ENCODE data around the gene METTL24.
"Not testable (repeated sequence)": the region's sequence is repeated elsewhere in the genome, so short reads cannot be mapped to it uniquely, and the experiment has no call there.

The METTL24 gene

GRCh38 chr6:110277100-110277665 lies 81.0 kb downstream of the METTL24 start:
- Histone ChIP-seq H3K4me1 (ENCODE audit: insufficient read depth, low read length, poor library complexity, severe bottlenecking) (no peaks in the 10 kb centered on the region), H3F3A (ENCODE audit: low read depth) (no peaks in the 10 kb centered on the region), H3K36me3 (ENCODE audit: insufficient read depth, low read length) (no peaks in the 10 kb centered on the region), H3K4me3 (ENCODE audit: low read length, poor library complexity, severe bottlenecking) (no peak overlapping the region), H4K20me1 (ENCODE audit: insufficient read depth, low read length, poor library complexity, severe bottlenecking) (no peaks in the 10 kb centered on the region), H3K4me2 (ENCODE audit: low read depth, low read length, poor library complexity, severe bottlenecking) (no peak overlapping the region), H3K9me3 (ENCODE audit: insufficient read depth, low read depth, low read length) (peaks cover 7% of the 10 kb centered on the region), H3K27me3 (ENCODE audit: insufficient read depth, low read length, poor library complexity, severe bottlenecking) (no peaks in the 10 kb centered on the region), H3K9ac (ENCODE audit: low read depth, low read length, poor library complexity, severe bottlenecking) (no peak overlapping the region), H3K9me2 (replicated peaks; ENCODE audit: low read depth, low read length) (no peaks in the 10 kb centered on the region), H3K79me2 (ENCODE audit: insufficient read depth, low read length) (no peaks in the 10 kb centered on the region), H2AFZ (ENCODE audit: low read length) (no peak overlapping the region)
- TF ChIP-seq EZH2phosphoT487 (IDR thresholded peaks at IDR 0.05; ENCODE audit: borderline replicate concordance) (no peak), CTCF (conservative IDR thresholded peaks at IDR 0.05; ENCODE audit: low read length) (no peak)

- not testable (repeated sequence) for H3K36me3 ChIP-seq (ENCODE audit: insufficient read depth, low read length); H3K9me3 ChIP-seq (ENCODE audit: insufficient read depth, low read depth, low read length); H3K4me2 ChIP-seq (ENCODE audit: low read depth, low read length, poor library complexity, severe bottlenecking); H3K9me2 ChIP-seq (replicated peaks; ENCODE audit: low read depth, low read length); H3K9ac ChIP-seq (ENCODE audit: low read depth, low read length, poor library complexity, severe bottlenecking); H4K20me1 ChIP-seq (ENCODE audit: insufficient read depth, low read length, poor library complexity, severe bottlenecking); H3K27me3 ChIP-seq (ENCODE audit: insufficient read depth, low read length, poor library complexity, severe bottlenecking); H3K4me1 ChIP-seq (ENCODE audit: insufficient read depth, low read length, poor library complexity, severe bottlenecking); H3K79me2 ChIP-seq (ENCODE audit: insufficient read depth, low read length); H3K4me3 ChIP-seq (ENCODE audit: low read length, poor library complexity, severe bottlenecking); H3F3A ChIP-seq (ENCODE audit: low read depth); H2AFZ ChIP-seq (ENCODE audit: low read length)
Observed at GRCh38 chr6:110272781-110273180, 85.4 kb downstream of the METTL24 start.

- no peaks in the 10 kb centered on the region for H3K27me3 ChIP-seq (ENCODE audit: insufficient read depth, low read length, poor library complexity, severe bottlenecking)
- H3F3A ChIP-seq (ENCODE audit: low read depth), result no peaks in the 10 kb centered on the region
- no peaks in the 10 kb centered on the region for H3K9me2 ChIP-seq (replicated peaks; ENCODE audit: low read depth, low read length)
- no peak overlapping the region for H3K4me3 ChIP-seq (ENCODE audit: low read length, poor library complexity, severe bottlenecking)
- H2AFZ ChIP-seq (ENCODE audit: low read length), result no peak overlapping the region
- no peak for TF ChIP-seq CTCF (conservative IDR thresholded peaks at IDR 0.05; ENCODE audit: low read length)
- TF ChIP-seq EZH2phosphoT487 (IDR thresholded peaks at IDR 0.05; ENCODE audit: borderline replicate concordance), result no peak
- no peaks in the 10 kb centered on the region for H3K4me1 ChIP-seq (ENCODE audit: insufficient read depth, low read length, poor library complexity, severe bottlenecking)
- H3K36me3 ChIP-seq (ENCODE audit: insufficient read depth, low read length), result no peaks in the 10 kb centered on the region
- no peaks in the 10 kb centered on the region for H4K20me1 ChIP-seq (ENCODE audit: insufficient read depth, low read length, poor library complexity, severe bottlenecking)
- H3K9ac ChIP-seq (ENCODE audit: low read depth, low read length, poor library complexity, severe bottlenecking), result no peak overlapping the region
- no peaks in the 10 kb centered on the region for H3K9me3 ChIP-seq (ENCODE audit: insufficient read depth, low read depth, low read length)
- no peaks in the 10 kb centered on the region for H3K79me2 ChIP-seq (ENCODE audit: insufficient read depth, low read length)
- no peak overlapping the region for H3K4me2 ChIP-seq (ENCODE audit: low read depth, low read length, poor library complexity, severe bottlenecking)
Observed at GRCh38 chr6:110271732-110272022, 86.5 kb downstream of the METTL24 start.

GRCh38 chr6:110270165-110270564 lies 88.0 kb downstream of the METTL24 start:
- Histone ChIP-seq H3K27me3 (ENCODE audit: insufficient read depth, low read length, poor library complexity, severe bottlenecking) (no peaks in the 10 kb centered on the region), H3K4me2 (ENCODE audit: low read depth, low read length, poor library complexity, severe bottlenecking) (no peak overlapping the region), H3K79me2 (ENCODE audit: insufficient read depth, low read length) (no peaks in the 10 kb centered on the region), H3F3A (ENCODE audit: low read depth) (no peaks in the 10 kb centered on the region), H4K20me1 (ENCODE audit: insufficient read depth, low read length, poor library complexity, severe bottlenecking) (no peaks in the 10 kb centered on the region), H3K4me3 (ENCODE audit: low read length, poor library complexity, severe bottlenecking) (no peak overlapping the region), H3K9ac (ENCODE audit: low read depth, low read length, poor library complexity, severe bottlenecking) (no peak overlapping the region), H3K4me1 (ENCODE audit: insufficient read depth, low read length, poor library complexity, severe bottlenecking) (no peaks in the 10 kb centered on the region), H3K9me3 (ENCODE audit: insufficient read depth, low read depth, low read length) (no peaks in the 10 kb centered on the region), H2AFZ (ENCODE audit: low read length) (no peak overlapping the region), H3K9me2 (replicated peaks; ENCODE audit: low read depth, low read length) (no peaks in the 10 kb centered on the region), H3K36me3 (ENCODE audit: insufficient read depth, low read length) (no peaks in the 10 kb centered on the region)
- TF ChIP-seq EZH2phosphoT487 (IDR thresholded peaks at IDR 0.05; ENCODE audit: borderline replicate concordance), result no peak
- TF ChIP-seq CTCF (conservative IDR thresholded peaks at IDR 0.05; ENCODE audit: low read length), result no peak
